ENCODE data around the gene KCTD11.
A peak's percentile ranks its signal among the peaks of the same experiment; 100 is the strongest.
"Not testable (repeated sequence)": the region's sequence is repeated elsewhere in the genome, so short reads cannot be mapped to it uniquely, and the experiment has no call there.

Gene KCTD11

DNA sequence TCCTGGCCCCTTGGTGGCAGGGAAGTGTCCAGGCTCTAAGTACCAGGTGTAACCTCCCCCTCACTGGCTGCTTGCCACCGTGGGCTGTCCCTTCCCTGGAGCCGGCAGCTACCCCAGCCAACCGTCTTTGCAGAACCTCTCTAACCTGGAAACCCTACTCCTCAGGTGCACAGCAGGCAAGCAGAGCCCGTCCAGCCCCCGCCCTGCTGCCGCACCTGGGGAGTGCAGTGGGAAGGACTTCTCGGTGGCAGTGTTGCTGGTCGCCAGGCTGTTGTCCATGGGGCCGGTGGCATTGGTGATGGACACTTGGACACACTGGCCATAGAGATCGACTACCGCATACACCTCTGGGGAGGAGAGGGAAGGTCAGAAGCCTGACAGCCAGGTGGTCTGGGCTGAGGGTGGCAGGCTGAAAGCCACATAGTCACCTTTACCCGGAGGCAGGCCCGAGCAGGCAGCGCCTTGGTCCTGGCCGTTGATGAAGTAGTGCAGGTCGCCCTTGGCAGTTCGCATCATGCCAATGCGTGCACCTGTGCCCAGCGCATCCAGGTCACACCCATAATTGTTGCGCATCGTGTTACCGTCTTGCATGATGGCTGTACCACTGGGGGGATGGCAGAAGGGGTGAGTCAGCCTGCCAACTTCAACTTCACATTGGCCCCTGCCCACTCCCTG lies 29.3 kb upstream of the KCTD11 start:
- DNase-seq: peak; percentile 23

DNA sequence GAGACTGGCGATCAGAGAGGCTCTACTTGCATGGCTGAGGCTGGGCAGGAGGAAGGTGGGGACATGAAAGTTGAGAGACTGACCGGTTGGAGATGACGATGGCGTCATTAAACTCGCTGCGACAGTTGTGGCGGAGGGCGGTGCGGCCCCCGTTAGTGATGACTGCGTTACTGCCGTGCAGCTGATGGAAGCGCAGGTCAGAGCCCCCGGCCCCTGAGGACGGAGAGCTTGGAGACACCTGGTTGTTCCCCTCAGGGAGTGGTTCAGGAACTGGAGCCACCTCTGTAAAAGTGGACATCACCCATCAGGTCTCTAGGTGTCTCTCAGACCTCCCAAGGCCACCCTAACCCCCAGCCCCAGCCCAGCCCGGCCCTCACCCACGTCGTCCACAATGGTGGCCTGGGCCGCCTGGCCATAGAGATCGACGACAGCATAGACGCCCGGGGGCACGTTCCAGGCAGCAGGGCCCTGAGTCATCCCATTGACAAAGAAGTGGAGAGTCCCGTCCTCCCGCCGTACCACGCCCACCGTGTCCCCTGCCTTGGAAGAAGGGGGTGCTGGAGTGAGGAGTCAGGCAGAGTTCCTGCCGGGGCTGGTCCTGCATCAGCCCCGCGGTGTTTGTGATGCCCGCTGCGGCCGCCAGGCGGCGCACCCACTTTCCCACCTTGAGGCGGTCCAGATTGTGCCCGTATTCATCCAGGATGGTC lies 28.1 kb upstream of the KCTD11 start:
- DNase-seq: peak; percentile 56

- no peak for DNase-seq
These were observed 27.6 kb upstream of the KCTD11 start for GRCh38 chr17:7324438-7324779.

DNA sequence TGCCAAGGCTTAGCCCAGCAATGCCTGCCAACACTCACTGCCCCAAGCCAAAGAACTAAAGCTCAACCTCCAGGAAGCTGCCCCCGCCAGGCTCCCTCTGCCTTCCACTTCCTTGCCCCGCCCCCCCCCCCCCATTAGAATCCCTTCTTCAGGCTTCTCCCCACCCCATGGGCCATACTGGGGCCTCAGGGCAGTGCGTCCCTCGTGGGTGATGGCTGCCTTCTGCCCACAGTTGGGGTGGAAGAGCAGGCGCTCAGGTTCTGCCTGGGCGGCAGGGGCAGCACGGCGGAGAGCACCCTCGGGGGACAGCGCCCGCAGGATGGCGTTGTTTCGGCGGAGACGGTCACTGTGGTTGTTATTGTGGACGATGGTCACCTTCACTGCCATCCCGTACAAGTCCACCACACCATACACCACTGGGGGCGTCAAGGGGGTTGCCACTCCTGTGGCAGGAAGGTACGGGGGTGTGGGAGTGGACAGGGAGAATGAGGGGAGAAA lies 26.9 kb upstream of the KCTD11 start:
- DNase-seq: no peak

DNA sequence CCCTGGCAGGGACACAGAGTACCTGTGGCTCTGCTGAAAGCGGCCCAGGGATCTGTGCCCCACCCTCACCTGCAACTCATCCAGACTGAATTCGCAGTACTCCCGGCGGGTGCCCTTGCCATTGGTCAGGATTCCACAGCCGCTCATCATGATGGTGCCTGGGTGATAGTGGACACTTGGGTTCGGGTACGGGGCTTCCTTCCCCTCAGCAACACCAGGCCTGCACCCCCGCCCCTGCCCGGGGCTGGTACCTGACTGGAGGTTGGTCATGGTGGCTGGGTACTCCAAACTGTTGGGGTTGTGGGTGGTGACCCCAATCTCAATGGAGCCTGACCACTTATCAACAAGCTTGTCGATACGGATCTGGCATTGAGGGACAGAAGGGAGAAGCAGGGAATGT lies 25.8 kb upstream of the KCTD11 start:
- no peak for DNase-seq

DNA sequence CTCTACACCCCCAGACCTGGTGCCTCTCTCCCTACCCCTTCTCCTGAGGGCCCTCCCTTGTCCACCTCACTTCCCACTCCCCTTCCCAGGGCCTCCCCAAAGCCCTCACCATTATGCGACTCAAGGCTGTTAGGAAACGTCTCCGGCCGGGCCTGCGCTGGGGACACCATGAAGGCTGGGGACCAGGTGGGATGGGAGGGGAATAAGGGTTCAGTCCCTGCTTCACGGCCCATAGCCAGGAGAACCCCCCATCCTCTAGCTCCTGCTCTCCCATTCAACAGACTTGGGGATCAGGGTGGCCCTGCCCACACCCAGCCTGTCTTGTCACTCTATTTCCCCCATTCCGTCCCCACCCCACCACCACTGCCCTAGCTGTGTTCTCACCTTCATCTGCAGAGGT lies 24.9 kb upstream of the KCTD11 start:
- no peak for DNase-seq

GRCh38 chr17:7327501-7327900 lies 24.5 kb upstream of the KCTD11 start:
- DNase-seq: no peak

DNA sequence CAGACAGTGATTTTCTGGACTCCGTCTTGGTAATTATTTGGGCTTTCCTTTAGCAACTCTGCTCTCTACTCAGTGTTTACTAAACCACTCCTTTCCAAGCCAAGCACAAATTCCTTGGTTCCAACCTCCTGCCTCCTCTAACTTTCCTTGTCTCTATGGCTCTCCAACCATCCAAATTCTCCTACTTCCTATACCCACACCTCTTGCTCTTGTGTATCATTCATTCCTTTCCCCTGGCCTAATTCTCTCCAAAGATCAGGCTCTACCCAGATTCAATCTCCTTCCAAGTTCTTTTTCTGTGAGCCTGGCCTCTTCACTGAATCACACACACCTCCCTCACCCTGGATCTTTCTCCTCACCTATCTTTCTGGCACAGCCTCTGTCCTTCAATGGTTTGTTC lies 24.0 kb upstream of the KCTD11 start:
- DNase-seq: no peak

DNA sequence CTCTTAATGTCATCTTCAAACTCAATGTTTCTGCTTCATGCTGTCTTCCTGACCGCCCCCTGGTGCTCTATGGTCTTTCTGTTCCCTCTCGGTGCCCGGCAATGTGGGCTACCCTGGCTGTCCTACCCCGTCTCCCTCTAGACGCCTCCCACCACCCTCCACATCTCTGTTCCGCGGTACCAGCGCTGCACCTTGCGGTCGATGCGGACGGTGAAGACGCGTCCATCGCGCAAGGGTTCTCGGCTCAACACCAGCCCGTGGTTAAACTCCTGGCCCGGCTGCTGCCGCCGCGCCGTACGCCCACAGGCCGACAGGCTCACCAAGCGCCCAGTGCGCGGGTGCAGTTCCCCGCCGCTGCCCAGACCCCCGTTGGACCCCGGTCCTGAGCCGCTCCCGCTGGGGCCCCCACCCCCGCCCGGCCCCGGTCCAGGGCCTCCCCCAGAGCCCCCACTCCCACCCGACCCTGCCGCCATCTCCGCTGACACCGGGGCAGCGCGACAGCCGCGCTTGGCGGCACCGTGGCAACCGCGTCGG lies 23.1 kb upstream of the KCTD11 start, which contains the start of gene NEURL4:
Gene NEURL4 (minus strand): TSS at position 496 of the 534 bp plus-strand sequence. CDS start 23 bp downstream, at position 473.
- no peak for DNase-seq

DNA sequence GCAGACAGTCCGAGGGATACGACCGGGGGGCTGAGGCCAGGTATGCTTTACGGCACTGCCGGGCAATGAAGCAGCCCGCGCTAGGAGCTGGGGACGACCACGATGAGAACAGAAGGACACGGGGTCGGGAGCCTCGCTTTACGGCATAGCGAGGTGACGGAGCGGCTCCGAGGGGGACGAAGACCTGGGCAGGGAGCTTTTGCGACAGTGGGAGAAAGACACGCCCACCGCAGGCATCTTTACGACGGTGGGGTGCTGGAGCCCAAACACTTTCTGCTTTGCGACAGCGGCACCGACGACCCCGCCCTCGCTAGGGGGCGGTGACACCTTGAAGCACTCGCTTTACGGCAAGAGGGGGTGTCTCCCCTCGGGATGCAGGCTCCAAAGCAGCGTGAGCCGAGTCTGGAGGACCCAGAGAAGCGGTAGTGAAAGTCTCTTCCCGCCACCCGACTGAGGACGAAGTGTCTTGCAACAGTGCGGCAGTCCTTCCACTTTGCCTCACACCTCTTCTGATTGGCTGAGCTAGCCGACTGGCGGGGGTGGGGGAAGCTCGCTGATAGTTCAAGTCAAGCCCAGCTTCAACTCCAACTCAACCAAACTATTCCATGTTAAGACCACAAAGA lies 22.5 kb upstream of the KCTD11 start:
- peak; percentile 99 for DNase-seq

DNA sequence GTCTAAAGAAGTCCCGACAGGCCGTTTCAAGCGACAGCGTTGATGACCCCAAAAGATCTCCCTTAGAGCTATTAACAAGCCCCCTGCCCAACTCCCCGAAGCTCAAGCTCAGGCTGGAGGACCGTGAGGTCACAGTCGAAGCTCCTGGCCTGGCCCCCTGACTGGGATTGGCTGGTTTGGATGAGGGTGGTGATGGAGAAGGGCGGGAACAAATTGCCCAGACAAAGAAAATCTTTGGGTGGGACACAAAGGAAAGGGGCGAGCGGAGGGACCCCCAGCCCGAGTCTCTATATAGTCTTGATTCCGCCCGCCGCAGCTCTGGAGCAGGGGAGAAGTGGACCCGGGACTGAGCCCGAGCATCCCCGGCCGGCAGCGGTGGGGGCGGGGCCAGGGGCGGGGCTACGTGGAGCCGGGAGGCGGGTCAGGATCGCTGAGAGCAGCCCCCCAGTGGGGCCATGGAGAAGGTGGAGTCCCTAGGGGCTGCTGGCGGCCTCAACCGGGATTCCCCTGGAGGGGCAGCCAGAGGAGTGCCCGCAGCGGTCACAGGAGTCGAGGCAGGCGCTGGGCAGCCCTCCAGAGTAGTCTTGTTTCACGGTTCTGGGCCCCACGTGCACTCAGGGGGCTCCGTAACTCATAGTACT lies 21.8 kb upstream of the KCTD11 start:
- DNase-seq: peak; percentile 91

DNA sequence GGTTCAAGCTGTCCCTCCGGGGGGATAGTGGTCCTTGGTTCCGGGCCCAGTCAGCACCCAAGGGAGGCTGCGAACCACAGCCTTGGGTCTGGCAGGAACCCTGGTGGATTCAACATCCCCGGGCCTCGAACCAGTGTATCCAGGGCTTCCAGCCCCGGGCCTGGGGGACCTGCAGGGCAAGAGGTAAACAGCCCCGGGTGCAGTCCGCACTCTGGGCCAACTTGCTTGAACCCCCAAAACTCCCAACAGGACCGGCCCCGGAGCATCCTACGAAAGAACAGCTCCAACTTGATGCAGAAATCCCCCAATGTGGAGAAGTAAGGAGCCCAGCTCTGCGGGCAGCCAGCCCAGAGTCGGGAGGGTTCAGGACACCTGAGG lies 21.3 kb upstream of the KCTD11 start:
- DNase-seq: no peak

DNA sequence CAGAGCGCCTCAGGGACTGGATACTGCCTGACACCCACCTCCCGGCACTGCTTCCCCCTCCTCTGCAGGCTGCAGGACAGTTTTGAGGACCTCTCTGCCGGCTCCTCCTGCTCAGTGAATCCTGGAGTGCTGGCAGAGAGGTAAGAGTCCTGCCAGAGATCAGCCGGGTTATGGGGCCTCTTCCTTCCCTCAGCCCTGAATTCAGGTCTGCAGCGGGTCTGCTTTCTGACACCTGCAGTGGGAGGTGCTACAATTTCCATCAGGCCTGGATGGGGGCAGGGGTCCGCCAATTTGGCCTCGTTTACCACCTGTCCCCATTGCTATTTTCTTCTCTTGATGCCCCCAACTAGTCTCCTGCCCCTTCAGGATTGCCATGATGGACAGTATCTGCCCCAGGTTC lies 19.9 kb upstream of the KCTD11 start:
- DNase-seq: no peak

- not testable (repeated sequence) for DNase-seq
These were observed 19.3 kb upstream of the KCTD11 start for GRCh38 chr17:7332600-7333069.

- no peak for DNase-seq
These were observed 16.9 kb upstream of the KCTD11 start for GRCh38 chr17:7334938-7335538.

GRCh38 chr17:7335765-7336164 lies 16.2 kb upstream of the KCTD11 start:
- not testable (repeated sequence) for DNase-seq

GRCh38 chr17:7336240-7337175 lies 15.5 kb upstream of the KCTD11 start, which contains the start of gene ACAP1:
ACAP1 (plus strand) TSS chr17:7336529; CDS start chr17:7336735, 206 bp downstream.
- DNase-seq: peak; percentile 58

DNA sequence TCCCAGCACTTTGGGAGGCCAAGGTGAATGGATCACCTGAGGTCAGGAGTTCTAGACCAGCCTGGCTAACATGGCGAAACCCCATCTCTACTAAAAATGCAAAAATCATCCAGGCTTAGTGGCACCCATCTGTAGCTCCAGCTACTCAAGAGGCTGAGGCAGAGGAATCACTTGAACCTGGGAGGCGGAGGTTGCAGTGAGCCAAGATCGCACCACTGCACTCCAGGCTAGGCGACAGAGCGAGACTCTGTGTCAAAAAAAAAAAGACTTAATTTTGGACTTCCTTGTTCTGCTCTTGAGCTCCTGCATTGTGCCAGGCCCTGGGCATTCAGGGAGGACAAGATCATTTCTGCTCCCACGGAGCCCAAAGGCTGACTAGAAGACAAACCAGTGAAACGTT lies 14.4 kb upstream of the KCTD11 start:
- not testable (repeated sequence) for DNase-seq

DNA sequence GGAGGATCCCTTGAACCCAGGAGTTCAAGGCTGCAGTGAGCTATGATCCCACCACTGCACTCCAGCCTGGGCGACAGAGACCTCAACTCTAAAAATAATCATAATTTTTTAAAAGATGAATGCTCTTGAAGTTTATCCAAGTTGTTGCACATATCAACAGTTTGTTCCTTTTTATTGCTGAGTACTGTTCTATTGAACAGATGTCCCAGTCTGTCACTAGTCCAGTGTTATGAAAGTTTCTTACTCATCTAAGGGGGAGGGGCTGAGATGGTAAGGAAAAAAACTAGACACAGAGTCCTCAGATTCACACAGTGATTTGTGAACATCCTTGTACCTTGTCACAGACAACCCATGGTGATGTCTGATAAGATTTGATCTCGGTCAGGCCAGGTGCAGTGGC lies 11.8 kb upstream of the KCTD11 start:
- DNase-seq: no peak

GRCh38 chr17:7341842-7342241 lies 10.1 kb upstream of the KCTD11 start:
- no peak for DNase-seq

DNA sequence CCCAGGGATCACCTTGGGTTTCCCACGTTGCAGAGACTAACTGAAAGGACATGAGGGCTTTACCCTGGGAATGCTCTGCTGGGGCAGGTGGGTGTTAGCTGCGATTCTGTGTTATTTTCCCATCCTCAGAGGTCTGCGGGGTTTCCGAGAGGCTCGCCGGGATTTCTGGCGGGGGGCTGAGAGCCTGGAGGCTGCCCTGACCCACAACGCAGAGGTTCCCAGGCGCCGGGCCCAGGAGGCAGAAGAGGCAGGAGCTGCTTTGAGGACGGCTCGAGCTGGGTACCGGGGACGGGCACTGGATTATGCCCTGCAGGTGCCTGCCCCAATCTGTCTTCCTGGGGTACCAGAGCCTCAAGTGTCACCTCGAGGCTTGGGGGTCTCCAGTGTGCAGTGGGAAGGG lies 8.7 kb upstream of the KCTD11 start:
- no peak for DNase-seq
